NB4 (cell line): ENCODE data around the gene SFSWAP.

Experiments
- DNase-seq: peaks from one replicate; pipeline ENCODE4 v3.0.0; 2010; ENCODE audit warnings: low read depth
- H3K4me3 ChIP-seq: one replicate; pipeline ENCODE4 v1.5.1; 2011; ENCODE audit warnings: mild to moderate bottlenecking, low read depth, low read length, moderate library complexity
- CTCF ChIP-seq: IDR thresholded peaks from one replicate; pipeline ENCODE4 v1.5.1; 2012; ENCODE audit warnings: low read depth, low read length
- MAX ChIP-seq: IDR thresholded peaks from 2 replicates; pipeline ENCODE4 v1.6.1; 2011; ENCODE audit warnings: low read depth, low read length
- MYC ChIP-seq: IDR thresholded peaks from 2 replicates; pipeline ENCODE4 v1.6.1; 2011; ENCODE audit warnings: low read depth, low read length
- POLR2A ChIP-seq: IDR thresholded peaks from 2 replicates; pipeline ENCODE4 v1.6.1; 2011; ENCODE audit warnings: mild to moderate bottlenecking; ENCODE audit not compliant: insufficient read length; ENCODE audit errors: extremely low read depth

Gene SFSWAP

DNA sequence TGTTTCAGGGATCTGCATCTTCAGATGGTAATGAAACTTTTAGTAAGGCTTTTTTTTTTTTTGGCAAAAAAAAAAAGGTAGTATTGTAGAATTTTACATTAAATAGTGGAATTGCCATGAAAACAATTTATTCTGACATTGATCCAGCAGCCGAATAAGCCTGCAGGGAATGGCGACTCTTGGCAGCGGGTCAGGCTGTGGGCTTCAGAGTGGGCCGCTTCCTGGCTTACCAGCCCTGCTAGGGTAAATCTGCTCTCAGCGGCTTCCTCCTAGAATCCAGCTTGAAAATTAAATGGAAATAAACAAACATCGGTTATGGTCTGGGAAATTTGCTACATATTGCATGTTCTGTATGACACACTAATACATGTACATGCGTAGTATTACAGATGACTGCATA, 34.8 kb downstream of the SFSWAP start:
- DNase-seq = no peak
- TF ChIP-seq CTCF (no peak), MYC (no peak), POLR2A (no peak), MAX (no peak)
- no peak overlapping the region for H3K4me3 ChIP-seq

DNA sequence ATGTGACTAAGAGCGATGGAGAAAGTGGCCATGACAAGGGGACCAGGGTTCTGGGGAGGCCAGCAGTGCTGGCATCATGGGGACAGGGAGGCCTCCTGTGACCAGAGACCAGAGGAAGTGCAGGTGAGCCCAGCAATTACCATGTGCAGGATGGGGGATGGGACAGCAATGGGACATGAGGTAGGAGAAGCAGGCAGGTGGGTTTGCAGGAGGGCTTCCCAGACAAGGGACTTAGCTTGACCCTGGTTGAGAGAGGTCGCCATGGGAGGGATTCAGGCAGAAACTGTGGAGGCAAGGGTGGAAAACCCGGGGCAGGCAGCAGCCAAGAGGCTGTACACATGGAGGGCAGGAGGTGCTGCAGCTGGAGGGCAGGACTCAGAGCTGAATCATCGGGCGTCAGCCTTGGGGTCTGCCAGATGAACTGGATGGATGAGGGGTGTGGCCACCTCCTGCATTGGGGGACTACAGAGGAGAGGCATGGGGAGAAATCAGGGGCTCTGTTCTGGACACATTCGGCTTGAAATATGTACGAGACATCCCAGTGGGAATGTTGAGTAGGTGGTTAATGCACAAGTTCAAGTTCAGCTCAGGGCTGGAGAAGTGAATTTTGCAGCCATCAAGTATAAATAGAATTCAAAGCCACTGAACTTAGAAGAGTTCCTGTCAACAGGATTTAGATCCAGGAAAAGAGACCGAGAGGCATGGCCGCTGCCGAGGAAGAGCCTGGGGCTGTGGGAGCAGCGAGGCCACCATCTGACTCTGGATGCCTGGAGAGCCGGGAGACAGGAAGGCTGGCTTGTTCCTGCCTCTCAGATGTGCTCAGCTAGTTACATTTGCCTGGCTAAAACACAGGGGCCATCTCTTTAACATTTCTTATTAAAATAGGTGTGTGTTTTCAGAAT, 36.6 kb downstream of the SFSWAP start:
- DNase-seq = no peak
- H3K4me3 ChIP-seq = no peak overlapping the region
- no peak for TF ChIP-seq MAX
- no peak for TF ChIP-seq POLR2A
- TF ChIP-seq CTCF = no peak
- no peak for TF ChIP-seq MYC

DNA sequence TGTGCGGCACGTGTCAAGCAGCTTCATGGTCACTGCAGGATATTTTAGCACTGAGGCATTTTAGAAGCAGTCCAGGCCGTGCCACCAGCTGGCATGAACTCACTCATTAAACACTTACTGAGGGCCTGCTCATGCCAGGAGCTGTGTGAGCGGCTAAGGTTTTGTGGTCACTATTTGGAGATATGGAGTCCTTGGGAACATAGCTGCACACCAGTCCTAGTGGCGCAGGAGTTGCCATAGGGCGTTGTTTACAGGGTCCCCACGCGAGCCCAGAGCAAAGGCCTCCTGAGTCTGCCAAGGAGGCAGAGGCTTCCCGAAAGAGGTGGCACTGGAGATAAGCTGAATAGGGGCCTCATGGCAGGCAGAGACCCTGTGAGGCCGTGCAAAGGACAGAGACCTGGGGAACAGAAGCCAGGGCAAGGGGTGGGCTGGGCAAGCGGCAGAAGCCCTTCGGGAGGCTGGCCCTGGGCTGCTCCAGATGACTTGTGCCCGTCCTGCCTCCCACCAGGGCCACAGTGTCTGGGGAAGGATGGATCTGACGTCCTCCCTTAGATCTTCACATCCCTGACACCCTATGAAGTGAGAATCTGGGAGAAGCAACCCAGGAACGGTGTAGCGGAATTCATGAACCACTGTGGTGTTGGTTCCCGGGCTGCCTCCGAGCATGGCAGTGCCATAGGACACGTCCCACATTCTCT, 38.9 kb downstream of the SFSWAP start:
- no peak overlapping the region for H3K4me3 ChIP-seq
- TF ChIP-seq MAX (no peak), CTCF (no peak), POLR2A (no peak), MYC (no peak)
- no peak for DNase-seq

- H3K4me3 ChIP-seq = no peak overlapping the region
- DNase-seq = no peak
- TF ChIP-seq CTCF (no peak), MYC (no peak), POLR2A (no peak), MAX (no peak)
Measured at GRCh38 chr12:131751335-131751734, 40.4 kb downstream of the SFSWAP start.

DNA sequence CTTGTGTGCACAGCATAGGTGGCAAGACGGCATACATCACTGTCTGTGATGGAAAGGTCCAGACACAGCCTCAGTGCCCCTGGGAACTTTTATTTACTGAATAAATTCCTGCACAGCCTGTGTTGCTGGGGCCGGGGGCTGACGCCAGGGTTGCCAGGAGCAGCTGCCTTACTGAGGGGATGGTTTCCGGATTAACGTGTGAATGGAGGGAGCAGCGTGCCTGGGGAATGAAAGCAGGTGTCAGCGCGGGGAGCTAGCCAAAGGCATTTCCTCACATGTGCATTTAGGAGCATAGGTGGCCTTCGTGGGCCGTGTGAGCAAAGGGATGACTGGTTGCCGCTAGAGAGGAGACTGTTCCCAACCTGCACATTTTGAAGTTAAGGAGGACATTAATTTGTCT, 41.6 kb downstream of the SFSWAP start:
- DNase-seq = no peak
- H3K4me3 ChIP-seq = no peak overlapping the region
- TF ChIP-seq CTCF = no peak
- TF ChIP-seq MYC = no peak
- no peak for TF ChIP-seq MAX
- TF ChIP-seq POLR2A = no peak
